H9 (cell line): ENCODE measurements around the gene C16orf87. TPM values are rescaled to one million over a fixed set of nuclear protein-coding genes. Genes with fewer than 3 reads are reported as not detected.

Experiments used
- DNase-seq: peaks from one replicate; pipeline ENCODE4 v3.0.0-alpha.2; 2017
- H2AFZ ChIP-seq: one replicate; pipeline ENCODE4 v1.6.1; 2013; ENCODE audit warnings: mild to moderate bottlenecking, low read length, control low read depth, moderate library complexity
- H2AK5ac ChIP-seq: 2 replicates; pipeline ENCODE4 v1.6.1; 2013; ENCODE audit warnings: low read length, control low read depth, mixed read lengths; ENCODE audit not compliant: insufficient read length
- H2BK120ac ChIP-seq: one replicate; pipeline ENCODE4 v1.6.1; 2013; ENCODE audit warnings: low read depth, mild to moderate bottlenecking, low read length, control low read depth, inconsistent platforms; ENCODE audit not compliant: poor library complexity, severe bottlenecking
- H2BK12ac ChIP-seq: 2 replicates; pipeline ENCODE4 v1.6.1; 2013; ENCODE audit warnings: low read length, control low read depth, mixed read lengths, low read depth; ENCODE audit not compliant: insufficient read length
- H2BK15ac ChIP-seq: 2 replicates; pipeline ENCODE4 v1.6.1; 2013; ENCODE audit warnings: low read depth, low read length, control low read depth
- H2BK20ac ChIP-seq: one replicate; pipeline ENCODE4 v1.6.1; 2013; ENCODE audit warnings: low read depth, mild to moderate bottlenecking, low read length, control low read depth, inconsistent platforms; ENCODE audit not compliant: poor library complexity, severe bottlenecking
- H2BK5ac ChIP-seq: 2 replicates; pipeline ENCODE4 v1.6.1; 2013; ENCODE audit warnings: low read length, control low read depth, mixed read lengths; ENCODE audit not compliant: insufficient read length
- H3K14ac ChIP-seq: 2 replicates; pipeline ENCODE4 v1.6.1; 2013; ENCODE audit warnings: low read length, control low read depth; ENCODE audit not compliant: insufficient read depth
- H3K18ac ChIP-seq: 2 replicates; pipeline ENCODE4 v1.6.1; 2013; ENCODE audit warnings: low read depth, mild to moderate bottlenecking, mixed read lengths, low read length, control low read depth; ENCODE audit not compliant: insufficient read length
- H3K23ac ChIP-seq: 2 replicates; pipeline ENCODE4 v1.6.1; 2013; ENCODE audit warnings: low read length, control low read depth, mixed read lengths, low read depth; ENCODE audit not compliant: insufficient read length
- H3K23me2 ChIP-seq: 2 replicates; pipeline ENCODE4 v1.6.1; 2013; ENCODE audit warnings: low read depth, mild to moderate bottlenecking, mixed read lengths, low read length, control low read depth; ENCODE audit not compliant: insufficient read length, poor library complexity, severe bottlenecking
- H3K27ac ChIP-seq: 2 replicates; pipeline ENCODE4 v1.5.1; 2013; ENCODE audit warnings: low read length, control low read depth, mixed read lengths, low read depth; ENCODE audit not compliant: insufficient read length
- H3K27me3 ChIP-seq: 2 replicates; pipeline ENCODE4 v1.6.1; 2013; ENCODE audit warnings: low read length, control low read depth, inconsistent platforms; ENCODE audit not compliant: insufficient read depth
- H3K4ac ChIP-seq: 2 replicates; pipeline ENCODE4 v1.6.1; 2013; ENCODE audit warnings: low read depth, mild to moderate bottlenecking, control low read depth, inconsistent platforms, low read length, moderate library complexity
- H3K4me1 ChIP-seq: 2 replicates; pipeline ENCODE4 v1.6.1; 2013; ENCODE audit warnings: low read length, control low read depth, inconsistent platforms; ENCODE audit not compliant: insufficient read depth
- H3K4me2 ChIP-seq: 2 replicates; pipeline ENCODE4 v1.6.1; 2013; ENCODE audit warnings: low read length, control low read depth, mixed read lengths; ENCODE audit not compliant: insufficient read length, insufficient read depth
- H3K56ac ChIP-seq: 2 replicates; pipeline ENCODE4 v1.6.1; 2013; ENCODE audit warnings: low read depth, mild to moderate bottlenecking, mixed read lengths, low read length, control low read depth; ENCODE audit not compliant: insufficient read length
- H3K79me1 ChIP-seq: 2 replicates; pipeline ENCODE4 v1.6.1; 2013; ENCODE audit warnings: low read depth, mild to moderate bottlenecking, moderate library complexity, low read length, control low read depth, inconsistent platforms; ENCODE audit not compliant: insufficient read depth, poor library complexity, severe bottlenecking
- H3K79me2 ChIP-seq: 2 replicates; pipeline ENCODE4 v1.6.1; 2013; ENCODE audit warnings: low read length, control low read depth, inconsistent platforms; ENCODE audit not compliant: insufficient read depth
- H3K9ac ChIP-seq: 2 replicates; pipeline ENCODE4 v1.6.1; 2013; ENCODE audit warnings: low read length, control low read depth, mixed read lengths; ENCODE audit not compliant: insufficient read length; ENCODE audit errors: extremely low read depth
- H3K9me3 ChIP-seq: one replicate; pipeline ENCODE4 v1.6.1; 2013; ENCODE audit warnings: low read depth, low read length, inconsistent platforms; ENCODE audit not compliant: control insufficient read depth
- H3T11ph ChIP-seq: one replicate; pipeline ENCODE4 v1.6.1; 2013; ENCODE audit warnings: mild to moderate bottlenecking, low read length, control low read depth, inconsistent platforms
- H4K20me1 ChIP-seq: one replicate; pipeline ENCODE4 v1.6.1; 2013; ENCODE audit not compliant: control insufficient read depth, insufficient read length, insufficient read depth
- H4K5ac ChIP-seq: 2 replicates; pipeline ENCODE4 v1.6.1; 2013; ENCODE audit warnings: low read depth, mild to moderate bottlenecking, mixed read lengths, low read length, control low read depth; ENCODE audit not compliant: insufficient read length
- H4K8ac ChIP-seq: replicated peaks from 2 replicates; pipeline ENCODE4 v1.6.1; 2013; ENCODE audit warnings: low read length, control low read depth, mixed read lengths, low read depth; ENCODE audit not compliant: insufficient read length
- H4K91ac ChIP-seq: 2 replicates; pipeline ENCODE4 v1.6.1; 2013; ENCODE audit warnings: low read depth, mild to moderate bottlenecking, moderate library complexity, mixed read lengths, low read length, control low read depth; ENCODE audit not compliant: insufficient read length
- H3K27ac Mint-ChIP-seq, 3 experiments: 2 replicates in 2 of 3; 3 replicates in 1 of 3; pipeline ENCODE4 v1.8.0; 2020 to 2021; ENCODE audit warnings: mixed read lengths in 3 of 3, mild to moderate bottlenecking in 1 of 3, moderate library complexity in 1 of 3
- H3K27me3 Mint-ChIP-seq: 2 replicates; pipeline ENCODE4 v1.8.0; 2021; ENCODE audit warnings: low read depth, mild to moderate bottlenecking, moderate library complexity, mixed read lengths
- H3K36me3 Mint-ChIP-seq, 3 experiments: 2 replicates in 2 of 3; 3 replicates in 1 of 3; pipeline ENCODE4 v1.8.0; 2020 to 2021; ENCODE audit warnings: low read depth in 3 of 3, mixed read lengths in 3 of 3; ENCODE audit not compliant: insufficient read depth in 1 of 3
- H3K4me1 Mint-ChIP-seq, 2 experiments: 2 replicates each; pipeline ENCODE4 v1.8.0; 2020; ENCODE audit warnings: mixed read lengths in 2 of 2
- H3K4me3 Mint-ChIP-seq, 2 experiments: 2 replicates in 1 of 2; 3 replicates in 1 of 2; pipeline ENCODE4 v1.8.0; 2020 to 2021; ENCODE audit warnings: mild to moderate bottlenecking in 2 of 2, mixed read lengths in 2 of 2, moderate library complexity in 1 of 2
- H3K9me3 Mint-ChIP-seq, 2 experiments: 2 replicates in 1 of 2; 3 replicates in 1 of 2; pipeline ENCODE4 v1.8.0; 2020; ENCODE audit warnings: mild to moderate bottlenecking in 2 of 2, mixed read lengths in 2 of 2, moderate library complexity in 1 of 2
- WGBS: extraction: QIAGEN DNeasy Blood & Tissue Kit; methylation state at CpG from one replicate; pipeline ENCODE4 v1.1.7; 2013; ENCODE audit warnings: missing lambda C conversion rate, low lambda C conversion rate, mixed read lengths; ENCODE audit not compliant: insufficient read length; ENCODE audit errors: extremely low coverage; 5-methylcytosine and 5-hydroxymethylcytosine counted together
- total RNA-seq: library from RNA; stranded (reverse); gene quantifications from 2 replicates; pipeline ENCODE4 v1.2.1, GENCODE V29; 2021
- TF ChIP-seq, protein P1 (sequence below): fragments of 200-600 bp; sonication (generic); conservative IDR thresholded peaks from 3 replicates; pipeline ENCODE4 v1.8.0; 2021; ENCODE audit warnings: antibody characterized with exemption, mild to moderate bottlenecking

The C16orf87 gene
- total RNA-seq, 1 experiment from 2014 or later = 16.7 TPM

DNA sequence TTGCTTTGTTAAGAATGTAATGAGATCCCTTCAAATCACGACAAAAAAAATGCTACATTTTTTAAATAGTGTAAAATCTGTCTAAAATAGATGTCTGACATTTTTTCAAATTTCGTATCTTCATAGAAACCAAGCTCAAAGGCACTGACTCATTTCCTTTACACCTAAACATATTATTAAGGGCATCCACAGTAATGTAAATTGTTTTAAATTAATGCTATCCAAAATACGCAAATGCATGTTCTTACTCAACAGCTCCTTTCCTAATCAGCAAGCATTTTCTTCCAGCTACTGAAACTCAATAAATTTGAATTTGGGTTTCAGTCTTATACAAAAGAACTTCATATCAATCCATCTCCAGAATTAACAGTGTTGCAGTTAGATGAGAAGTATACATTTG lies 4.3 kb downstream of the C16orf87 start:
- H3K14ac ChIP-seq = no peak overlapping the region
- H3K4ac ChIP-seq = no peak overlapping the region
- no peak overlapping the region for H2BK15ac ChIP-seq
- peaks cover 18 to 20% of the 10 kb centered on the region in 2 experiments for H3K4me1 Mint-ChIP-seq
- no peaks in the 10 kb centered on the region for H3K9me3 ChIP-seq
- H3K27ac Mint-ChIP-seq = 0 out of 7 replicates have a peak overlapping the region, but pooled peaks of 1 of the 3 experiments have one; percentile 18
- H3K9me3 Mint-ChIP-seq = peaks cover 0 to 3% of the 10 kb centered on the region in 2 experiments; a peak in 1 of 5 replicates
- peak overlapping the region in 1 of 2 experiments; percentile 12; a peak in 2 of 5 replicates for H3K4me3 Mint-ChIP-seq
- DNase-seq = no peak
- no peak overlapping the region for H2AK5ac ChIP-seq
- H3K4me1 ChIP-seq = no peaks in the 10 kb centered on the region
- no peak overlapping the region for H3K9ac ChIP-seq
- H3K27ac ChIP-seq = no peak overlapping the region
- H3T11ph ChIP-seq = no peak overlapping the region
- H2BK5ac ChIP-seq = no peak overlapping the region
- H3K4me2 ChIP-seq = no peak overlapping the region
- H3K27me3 ChIP-seq = no peaks in the 10 kb centered on the region
- no peak overlapping the region for H4K5ac ChIP-seq
- H2BK120ac ChIP-seq = no peak overlapping the region
- TF ChIP-seq, protein P1, sequence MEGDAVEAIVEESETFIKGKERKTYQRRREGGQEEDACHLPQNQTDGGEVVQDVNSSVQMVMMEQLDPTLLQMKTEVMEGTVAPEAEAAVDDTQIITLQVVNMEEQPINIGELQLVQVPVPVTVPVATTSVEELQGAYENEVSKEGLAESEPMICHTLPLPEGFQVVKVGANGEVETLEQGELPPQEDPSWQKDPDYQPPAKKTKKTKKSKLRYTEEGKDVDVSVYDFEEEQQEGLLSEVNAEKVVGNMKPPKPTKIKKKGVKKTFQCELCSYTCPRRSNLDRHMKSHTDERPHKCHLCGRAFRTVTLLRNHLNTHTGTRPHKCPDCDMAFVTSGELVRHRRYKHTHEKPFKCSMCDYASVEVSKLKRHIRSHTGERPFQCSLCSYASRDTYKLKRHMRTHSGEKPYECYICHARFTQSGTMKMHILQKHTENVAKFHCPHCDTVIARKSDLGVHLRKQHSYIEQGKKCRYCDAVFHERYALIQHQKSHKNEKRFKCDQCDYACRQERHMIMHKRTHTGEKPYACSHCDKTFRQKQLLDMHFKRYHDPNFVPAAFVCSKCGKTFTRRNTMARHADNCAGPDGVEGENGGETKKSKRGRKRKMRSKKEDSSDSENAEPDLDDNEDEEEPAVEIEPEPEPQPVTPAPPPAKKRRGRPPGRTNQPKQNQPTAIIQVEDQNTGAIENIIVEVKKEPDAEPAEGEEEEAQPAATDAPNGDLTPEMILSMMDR = no peak
- no peak overlapping the region for H4K91ac ChIP-seq
- H3K18ac ChIP-seq = no peak overlapping the region
- no peak overlapping the region for H3K23ac ChIP-seq
- peaks cover 6% of the 10 kb centered on the region for H3K79me1 ChIP-seq
- no peak overlapping the region for H2AFZ ChIP-seq
- no peaks in the 10 kb centered on the region for H3K23me2 ChIP-seq
- peaks cover 5% of the 10 kb centered on the region; the same call in 1 of the 2 replicates for H3K79me2 ChIP-seq
- no peak overlapping the region for H3K56ac ChIP-seq
- H4K8ac ChIP-seq = no peak overlapping the region
- peaks cover 0 to 6% (median 3%) of the 10 kb centered on the region in 3 experiments; a peak in 3 of 7 replicates for H3K36me3 Mint-ChIP-seq
- no peak overlapping the region for H2BK12ac ChIP-seq
- H2BK20ac ChIP-seq = no peak overlapping the region
- no peaks in the 10 kb centered on the region for H3K27me3 Mint-ChIP-seq
- no CpG with 5 or more reads among the region's 3 CpGs for WGBS
- H4K20me1 ChIP-seq = no peaks in the 10 kb centered on the region
